ENCODE results near the gene C10orf95. TPM values are rescaled to one million over a fixed set of nuclear protein-coding genes. Genes with fewer than 3 reads are reported as not detected.
"Not testable (repeated sequence)": the region's sequence is repeated elsewhere in the genome, so short reads cannot be mapped to it uniquely, and the experiment has no call there.

The C10orf95 gene, protein sequence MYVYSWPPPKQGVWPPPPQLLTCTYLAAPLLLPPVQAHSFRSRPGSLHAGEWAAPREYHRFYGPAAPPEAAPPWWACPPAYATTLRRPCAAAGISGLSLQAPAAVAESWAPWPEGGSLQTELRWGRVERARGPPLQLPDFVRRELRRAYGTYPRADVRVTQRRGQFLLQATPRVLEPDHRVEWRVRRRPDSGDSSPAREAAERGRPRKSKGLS
- 10 to 100 TPM in 5 of 6 donors, 1 to 10 TPM in 1; 5.9 to 27.5 (median 15.1) TPM for total RNA-seq

GRCh38 chr10:102451105-102451969 is at the start of gene C10orf95:
C10orf95 (minus strand) TSS chr10:102451543; CDS start chr10:102451093, 450 bp downstream.
- Histone ChIP-seq H3K4me3 (peak within 1 kb of the TSS; percentile 84 to 97 (median 94)), H3K9me3 (no peaks in the 10 kb centered on the region), H3K27me3 (no peaks in the 10 kb centered on the region), H3K4me1 (peaks cover 21 to 66% (median 42%) of the 10 kb centered on the region in 4 donors), H3K27ac (peak within 1 kb of the TSS; percentile 87 to 95 (median 90)), H3K36me3 (no peaks in the 10 kb centered on the region)
- ATAC-seq (ENCODE audit: low FRiP score in 2 of 2) (peak in 1 of 2 donors; percentile 8), DNase-seq (peak in 1 of 2 donors; percentile 66)
- TF ChIP-seq POLR2A (IDR thresholded peaks at IDR 0.05) (peak in 1 of 4 donors; percentile 23), POLR2AphosphoS5 (IDR thresholded peaks at IDR 0.05) (no peak)
- TF ChIP-seq, protein P1, sequence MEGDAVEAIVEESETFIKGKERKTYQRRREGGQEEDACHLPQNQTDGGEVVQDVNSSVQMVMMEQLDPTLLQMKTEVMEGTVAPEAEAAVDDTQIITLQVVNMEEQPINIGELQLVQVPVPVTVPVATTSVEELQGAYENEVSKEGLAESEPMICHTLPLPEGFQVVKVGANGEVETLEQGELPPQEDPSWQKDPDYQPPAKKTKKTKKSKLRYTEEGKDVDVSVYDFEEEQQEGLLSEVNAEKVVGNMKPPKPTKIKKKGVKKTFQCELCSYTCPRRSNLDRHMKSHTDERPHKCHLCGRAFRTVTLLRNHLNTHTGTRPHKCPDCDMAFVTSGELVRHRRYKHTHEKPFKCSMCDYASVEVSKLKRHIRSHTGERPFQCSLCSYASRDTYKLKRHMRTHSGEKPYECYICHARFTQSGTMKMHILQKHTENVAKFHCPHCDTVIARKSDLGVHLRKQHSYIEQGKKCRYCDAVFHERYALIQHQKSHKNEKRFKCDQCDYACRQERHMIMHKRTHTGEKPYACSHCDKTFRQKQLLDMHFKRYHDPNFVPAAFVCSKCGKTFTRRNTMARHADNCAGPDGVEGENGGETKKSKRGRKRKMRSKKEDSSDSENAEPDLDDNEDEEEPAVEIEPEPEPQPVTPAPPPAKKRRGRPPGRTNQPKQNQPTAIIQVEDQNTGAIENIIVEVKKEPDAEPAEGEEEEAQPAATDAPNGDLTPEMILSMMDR (IDR thresholded peaks at IDR 0.05): no peak
- 22 to 35% methylated on average over 13 to 23 of the region's 28 CpGs for WGBS, 2 donors

DNA sequence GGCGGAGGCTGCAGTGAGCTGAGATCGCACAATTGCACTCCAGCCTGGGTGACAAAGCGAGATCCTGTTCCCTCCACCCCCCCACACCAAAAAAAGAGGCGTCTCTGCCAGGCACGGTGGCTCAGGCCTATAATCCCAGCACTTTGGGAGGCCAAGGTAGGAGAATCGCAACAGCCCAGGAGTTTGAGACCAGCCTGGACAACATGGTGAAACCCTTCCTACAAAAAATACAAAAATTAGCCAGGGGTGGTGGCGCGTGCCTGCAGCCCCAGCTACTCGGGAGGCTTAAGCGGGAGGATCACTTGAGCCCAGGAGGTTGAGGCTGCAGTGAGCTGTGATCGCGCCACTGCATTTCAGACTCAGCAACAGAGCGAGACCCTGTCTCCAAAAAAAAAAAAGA is 49.3 kb upstream of the C10orf95 start:
- not testable (repeated sequence) for ATAC-seq (ENCODE audit: low FRiP score in 2 of 2); H3K36me3 ChIP-seq; DNase-seq; H3K9me3 ChIP-seq; H3K27me3 ChIP-seq
- WGBS, 2 donors: 93 to 95% methylated on average over 13 of the region's 13 CpGs
- H3K4me1 ChIP-seq: peaks cover 39 to 51% (median 45%) of the 10 kb centered on the region in 4 donors
- H3K4me3 ChIP-seq: peak overlapping the region in 1 of 4 donors; percentile 99
- peak overlapping the region in 2 of 4 donors; percentile 92 to 95 for H3K27ac ChIP-seq

DNA sequence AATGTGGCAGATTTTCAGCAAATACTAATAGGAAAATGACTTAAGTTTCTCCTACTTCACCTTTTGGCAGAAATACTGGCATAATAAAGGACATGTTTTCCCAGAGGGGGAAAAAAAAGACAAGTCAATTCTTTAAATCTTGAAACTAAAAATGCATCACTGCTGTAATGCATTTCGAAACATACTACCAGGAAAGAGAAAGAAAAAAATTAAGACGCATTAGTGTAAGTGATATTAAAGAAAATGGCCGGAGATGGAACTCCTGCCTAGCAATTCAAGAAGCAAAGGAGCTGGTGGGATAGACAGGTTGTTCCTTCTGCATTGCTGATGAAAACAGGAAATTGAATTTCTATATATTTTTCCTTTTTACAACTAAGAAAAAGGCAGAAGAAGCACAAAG is 48.0 kb upstream of the C10orf95 start:
- no peaks in the 10 kb centered on the region for H3K9me3 ChIP-seq
- no peak for ATAC-seq (ENCODE audit: low FRiP score in 2 of 2)
- peaks cover 31 to 43% (median 36%) of the 10 kb centered on the region in 4 donors for H3K4me1 ChIP-seq
- TF ChIP-seq EP300 (IDR thresholded peaks at IDR 0.05): no peak
- no peak for TF ChIP-seq POLR2A (IDR thresholded peaks at IDR 0.05)
- TF ChIP-seq, protein P1 (IDR thresholded peaks at IDR 0.05): no peak
- no peak for TF ChIP-seq POLR2AphosphoS5 (IDR thresholded peaks at IDR 0.05)
- 79 to 84% methylated on average over 3 of the region's 3 CpGs for WGBS, 2 donors
- peaks cover 0 to 7% (median 0%) of the 10 kb centered on the region in 4 donors for H3K36me3 ChIP-seq
- H3K4me3 ChIP-seq: no peak overlapping the region
- no peak for DNase-seq
- no peak overlapping the region for H3K27ac ChIP-seq
- no peaks in the 10 kb centered on the region for H3K27me3 ChIP-seq

- Histone ChIP-seq H3K4me1 (peaks cover 40 to 50% (median 45%) of the 10 kb centered on the region in 4 donors), H3K4me3 (no peak overlapping the region)
Measured at GRCh38 chr10:102497545-102497944, 46.2 kb upstream of the C10orf95 start.

More at GRCh38 chr10:102497545-102497944, 46.2 kb upstream of the C10orf95 start:
- TF ChIP-seq POLR2A (IDR thresholded peaks at IDR 0.05): no peak
- no peak for TF ChIP-seq POLR2AphosphoS5 (IDR thresholded peaks at IDR 0.05)
- TF ChIP-seq, protein P1 (IDR thresholded peaks at IDR 0.05): no peak
- TF ChIP-seq EP300 (IDR thresholded peaks at IDR 0.05): no peak
- Histone ChIP-seq H3K36me3 (peaks cover 0 to 12% (median 2%) of the 10 kb centered on the region in 4 donors), H3K27me3 (no peaks in the 10 kb centered on the region), H3K27ac (no peak overlapping the region), H3K9me3 (no peaks in the 10 kb centered on the region)
- DNase-seq (no peak), ATAC-seq (ENCODE audit: low FRiP score in 2 of 2) (no peak)
- 89 to 100% methylated on average over 1 of the region's 1 CpG for WGBS, 2 donors
